Stomach smooth muscle (tissue), 2 donors: ENCODE data around the gene SLC17A9.
"Not testable (repeated sequence)": the region's sequence is repeated elsewhere in the genome, so short reads cannot be mapped to it uniquely, and the experiment has no call there.

Source experiments
- H3K27ac ChIP-seq: one replicate; pipeline ENCODE4 v1.7.0; 2013; ENCODE audit warnings: mild to moderate bottlenecking, low read length, inconsistent platforms
- H3K27me3 ChIP-seq, 2 donors: one replicate each; pipeline ENCODE4 v1.7.0; 2013; ENCODE audit warnings: low read length in 2 of 2; ENCODE audit not compliant: insufficient read depth in 2 of 2, control insufficient read depth in 1 of 2
- H3K36me3 ChIP-seq, 2 donors: one replicate each; pipeline ENCODE4 v1.7.0; 2013; ENCODE audit warnings: low read length in 2 of 2; ENCODE audit not compliant: control insufficient read depth in 2 of 2, insufficient read depth in 2 of 2
- H3K4me1 ChIP-seq: one replicate; pipeline ENCODE4 v1.7.0; 2013; ENCODE audit warnings: low read length; ENCODE audit not compliant: control insufficient read depth, insufficient read depth
- H3K4me3 ChIP-seq, 2 donors: one replicate each; pipeline ENCODE4 v1.7.0; 2013; ENCODE audit warnings: low read length in 2 of 2
- H3K9ac ChIP-seq, 2 donors: one replicate each; pipeline ENCODE4 v1.7.0; 2013; ENCODE audit warnings: low read length in 2 of 2, mild to moderate bottlenecking in 1 of 2
- H3K9me3 ChIP-seq, 2 donors: one replicate each; pipeline ENCODE4 v1.7.0; 2013; ENCODE audit warnings: low read length in 2 of 2; ENCODE audit not compliant: control insufficient read depth in 2 of 2
- donor health status: healthy.
- donor health status: Pancreatic carcinoma.

SLC17A9 gene

DNA sequence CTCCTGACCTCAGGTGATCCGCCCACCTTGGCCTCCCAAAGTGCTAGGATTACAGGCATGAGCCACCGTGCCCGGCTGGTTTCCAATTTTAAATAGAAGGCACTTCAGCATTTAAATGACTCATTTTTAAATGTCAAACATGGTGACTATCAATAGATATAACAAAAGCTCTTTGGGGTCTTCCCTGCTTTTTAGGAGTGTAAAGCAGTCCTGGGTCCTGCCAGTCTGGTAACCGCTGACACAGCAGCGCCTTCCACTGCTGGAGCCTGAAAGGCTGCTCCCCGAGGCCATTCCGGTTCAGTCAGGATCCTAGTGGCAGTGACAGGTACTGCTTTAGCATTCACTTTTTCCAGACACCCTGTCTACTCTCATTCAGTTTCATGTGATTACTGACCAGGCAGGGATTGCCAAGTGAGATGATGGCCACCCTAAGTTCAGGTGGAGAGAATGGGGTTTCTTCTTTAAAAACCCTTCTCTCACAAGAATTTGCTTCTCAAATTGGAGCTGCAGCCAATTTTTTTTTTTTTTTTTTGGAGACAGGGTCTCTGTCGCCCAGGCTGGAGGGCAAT, 31.3 kb upstream of the SLC17A9 start:
- peak overlapping the region in 1 of 2 donors; percentile 22 for H3K4me3 ChIP-seq
- H3K36me3 ChIP-seq = no peaks in the 10 kb centered on the region
- peaks cover 68% of the 10 kb centered on the region for H3K4me1 ChIP-seq
- no peaks in the 10 kb centered on the region for H3K9me3 ChIP-seq
- H3K9ac ChIP-seq = no peak overlapping the region
- no peaks in the 10 kb centered on the region for H3K27me3 ChIP-seq
- H3K27ac ChIP-seq = no peak overlapping the region

DNA sequence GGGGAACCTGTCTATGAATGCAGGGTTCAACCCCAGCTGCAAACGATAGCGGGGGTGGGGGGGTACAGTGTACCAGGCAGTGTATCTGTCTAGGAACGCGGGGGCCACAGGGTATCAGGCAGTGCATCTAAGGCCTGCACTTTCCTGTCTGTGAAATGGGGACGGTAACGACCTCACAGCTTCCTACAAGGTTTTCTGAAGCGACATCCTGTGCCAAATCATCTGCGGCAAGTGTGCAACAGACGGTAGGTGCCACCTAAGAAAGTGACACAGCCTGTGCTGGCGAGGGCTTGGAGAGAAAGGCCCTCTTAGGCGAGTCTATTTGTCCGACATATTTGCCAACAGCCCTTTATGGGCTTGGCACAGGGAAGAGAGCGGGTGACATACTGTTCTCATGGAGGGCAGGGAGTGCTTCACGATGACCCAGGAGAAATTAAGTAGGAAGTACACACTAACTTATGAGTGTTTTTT, 30.0 kb upstream of the SLC17A9 start:
- Histone ChIP-seq H3K27ac (peak overlapping the region; percentile 6), H3K9me3 (no peaks in the 10 kb centered on the region), H3K4me1 (peaks cover 65% of the 10 kb centered on the region), H3K4me3 (no peak overlapping the region), H3K9ac (no peak overlapping the region), H3K27me3 (no peaks in the 10 kb centered on the region), H3K36me3 (no peaks in the 10 kb centered on the region)

DNA sequence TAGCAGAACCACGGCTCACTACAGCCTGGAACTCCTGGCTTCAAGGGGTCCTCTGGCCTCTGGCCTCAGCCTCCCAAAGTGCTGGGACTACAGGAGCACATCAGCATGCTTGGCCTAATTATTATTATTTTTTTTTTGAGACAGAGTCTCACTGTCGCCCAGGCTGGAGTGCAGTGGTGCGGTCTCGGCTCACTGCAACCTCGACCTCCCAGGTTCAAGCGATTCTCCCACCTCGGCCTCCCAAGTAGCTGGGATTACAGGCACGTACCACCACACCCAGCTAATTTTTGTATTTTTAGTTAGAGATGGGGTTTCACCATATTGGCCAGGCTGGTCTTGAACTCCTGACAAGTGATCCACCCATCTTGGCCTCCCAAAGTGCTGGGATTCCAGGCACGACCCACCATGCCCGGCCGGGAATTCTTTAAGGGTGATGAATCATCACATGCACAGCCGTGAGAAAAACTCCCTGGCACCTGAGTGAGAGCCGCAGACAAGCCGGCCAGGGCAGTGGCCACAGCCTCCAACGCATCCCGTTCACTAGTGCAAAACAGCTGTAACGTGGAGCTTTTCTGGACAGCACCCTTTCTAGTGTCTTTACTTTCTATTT, 29.3 kb upstream of the SLC17A9 start:
- Histone ChIP-seq H3K4me1 (peaks cover 63% of the 10 kb centered on the region), H3K4me3 (peak overlapping the region in 1 of 2 donors; percentile 29), H3K27ac (peak overlapping the region; percentile 6)
- not testable (repeated sequence) for H3K9ac ChIP-seq, H3K27me3 ChIP-seq, H3K36me3 ChIP-seq, H3K9me3 ChIP-seq

DNA sequence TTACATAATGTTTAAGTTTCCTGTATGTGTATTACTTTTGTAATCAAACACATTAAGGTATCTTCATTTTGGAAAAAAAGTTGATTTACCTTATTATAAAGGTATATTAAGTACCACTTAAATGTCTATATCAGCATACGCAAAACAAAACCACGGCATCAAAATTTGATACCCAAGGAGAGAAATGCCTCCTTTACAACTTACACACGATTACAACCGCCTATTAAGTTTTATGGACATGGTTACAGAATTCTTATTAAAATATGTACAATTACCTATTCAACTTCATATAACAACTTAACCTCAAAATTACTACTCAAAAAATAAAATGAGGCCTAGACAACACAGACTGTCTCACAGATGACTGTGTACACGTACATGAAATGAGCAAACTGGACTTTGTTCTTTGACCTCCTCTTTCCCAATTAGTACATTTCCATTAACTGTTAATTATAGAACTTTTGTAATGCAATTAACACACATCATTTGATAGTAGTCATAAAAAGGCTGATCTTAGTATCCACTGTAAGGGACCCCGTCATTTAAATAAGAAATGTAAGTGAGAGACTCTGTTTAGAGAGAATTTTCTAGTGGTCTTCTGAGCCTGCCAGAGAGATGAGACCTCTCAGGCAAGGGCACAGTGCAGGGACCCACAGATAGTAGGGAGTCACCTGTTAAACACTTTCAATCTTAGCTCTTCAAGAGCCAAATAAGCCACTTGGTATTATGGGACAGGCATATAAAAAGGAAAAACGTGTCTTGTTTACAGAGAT, 28.7 kb upstream of the SLC17A9 start:
- H3K36me3 ChIP-seq = no peaks in the 10 kb centered on the region
- peak overlapping the region in 1 of 2 donors; percentile 95 for H3K9ac ChIP-seq
- H3K9me3 ChIP-seq = no peaks in the 10 kb centered on the region
- peaks cover 62% of the 10 kb centered on the region for H3K4me1 ChIP-seq
- no peak overlapping the region for H3K27ac ChIP-seq
- peak overlapping the region; percentile 56 to 93 for H3K4me3 ChIP-seq
- no peaks in the 10 kb centered on the region for H3K27me3 ChIP-seq

DNA sequence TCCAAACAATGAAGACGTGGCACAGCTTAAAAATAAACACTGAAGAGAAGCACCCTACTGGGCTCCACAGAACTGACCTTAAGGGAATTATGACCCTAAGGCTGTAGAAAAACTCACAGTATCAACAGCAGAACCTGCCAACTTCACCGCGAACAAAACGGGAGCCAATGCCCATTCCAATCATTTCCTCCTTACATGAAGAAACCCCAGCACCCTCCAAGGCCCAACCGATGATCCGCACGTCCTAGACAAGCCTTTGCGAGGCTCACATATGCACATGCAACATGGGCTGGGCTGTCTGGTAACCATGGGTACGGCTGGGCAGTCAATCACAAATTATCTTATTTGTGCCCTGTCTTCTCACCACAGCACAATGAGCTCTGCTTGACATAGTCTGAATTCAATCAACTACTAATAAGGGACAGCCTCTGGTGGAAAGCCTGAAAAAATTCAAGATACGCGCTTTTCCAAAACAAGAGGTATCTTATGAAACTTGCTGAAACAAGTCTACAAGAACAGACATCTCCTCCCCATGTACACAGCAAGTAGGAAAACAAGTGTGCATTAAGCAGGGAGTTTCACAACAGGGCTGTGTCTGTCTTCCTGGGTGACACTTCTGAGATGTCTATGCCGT, 27.9 kb upstream of the SLC17A9 start:
- no peaks in the 10 kb centered on the region for H3K9me3 ChIP-seq
- no peaks in the 10 kb centered on the region for H3K36me3 ChIP-seq
- H3K4me3 ChIP-seq = peak overlapping the region; percentile 56 to 93
- peak overlapping the region; percentile 95 for H3K9ac ChIP-seq
- peak overlapping the region; percentile 89 for H3K27ac ChIP-seq
- no peaks in the 10 kb centered on the region for H3K27me3 ChIP-seq
- H3K4me1 ChIP-seq = peaks cover 61% of the 10 kb centered on the region

DNA sequence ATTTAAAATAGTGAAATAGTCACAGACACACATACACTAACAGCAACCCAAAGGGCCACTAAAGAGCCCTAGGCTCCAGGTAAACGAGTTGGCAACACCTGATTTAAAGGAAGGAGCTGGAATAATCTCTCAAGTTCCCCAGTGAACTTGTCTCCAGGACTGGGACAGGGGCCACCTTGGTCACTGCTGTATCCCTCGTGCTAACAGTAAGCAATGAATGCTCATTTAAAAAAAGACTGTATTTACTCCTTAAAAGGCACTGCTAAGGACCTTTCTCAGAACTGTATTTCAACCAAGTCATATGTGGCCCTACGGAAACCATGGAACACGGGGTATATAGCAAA, 27.5 kb upstream of the SLC17A9 start:
- Histone ChIP-seq H3K36me3 (no peaks in the 10 kb centered on the region), H3K9me3 (no peaks in the 10 kb centered on the region), H3K4me1 (peaks cover 59% of the 10 kb centered on the region), H3K9ac (peak overlapping the region; percentile 95), H3K27me3 (no peaks in the 10 kb centered on the region), H3K27ac (peak overlapping the region; percentile 89), H3K4me3 (peak overlapping the region; percentile 56 to 93)

DNA sequence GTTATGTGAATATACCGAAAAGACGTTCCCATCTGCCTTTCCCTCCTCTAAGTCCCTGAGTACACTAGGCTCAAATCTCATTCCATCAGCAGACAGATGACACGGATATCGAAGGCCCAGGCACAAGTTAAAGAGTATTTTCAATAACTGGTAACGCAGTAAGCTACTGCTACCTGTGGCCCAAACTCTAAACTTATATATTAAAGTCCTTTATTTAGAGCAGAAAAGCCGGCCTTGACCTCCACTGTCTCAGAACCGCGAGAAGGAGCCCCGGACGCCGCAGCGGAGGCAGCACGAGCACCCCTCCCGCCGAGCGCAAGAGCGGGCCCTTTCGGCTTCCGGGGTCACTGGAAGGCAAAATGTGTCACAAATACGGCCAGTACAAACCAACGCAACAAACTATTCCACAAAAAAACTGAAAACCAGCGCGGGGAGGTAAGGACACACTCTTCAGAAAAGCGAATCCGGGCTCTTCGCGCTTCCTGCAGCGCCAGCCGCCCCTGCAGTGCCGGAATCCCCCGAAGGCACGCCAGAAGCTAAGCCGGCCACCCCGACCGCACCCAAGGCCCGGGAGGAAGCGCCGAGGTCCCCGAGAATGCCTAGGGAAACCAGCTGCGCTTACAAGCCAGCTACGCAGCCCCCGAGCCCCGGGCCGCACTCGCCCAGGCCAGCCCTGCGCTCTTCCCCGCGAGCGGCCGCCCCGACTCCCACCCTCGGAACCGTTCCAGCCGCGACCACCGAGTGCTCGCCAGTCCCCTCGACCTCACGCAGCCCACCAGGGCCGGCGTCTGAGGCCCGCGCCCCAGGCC, 26.9 kb upstream of the SLC17A9 start:
- no peaks in the 10 kb centered on the region for H3K9me3 ChIP-seq
- H3K4me1 ChIP-seq = peaks cover 53% of the 10 kb centered on the region
- H3K4me3 ChIP-seq = peak overlapping the region; percentile 56 to 93
- H3K9ac ChIP-seq = peak overlapping the region; percentile 95
- no peaks in the 10 kb centered on the region for H3K36me3 ChIP-seq
- H3K27me3 ChIP-seq = no peaks in the 10 kb centered on the region
- peak overlapping the region; percentile 89 for H3K27ac ChIP-seq

DNA sequence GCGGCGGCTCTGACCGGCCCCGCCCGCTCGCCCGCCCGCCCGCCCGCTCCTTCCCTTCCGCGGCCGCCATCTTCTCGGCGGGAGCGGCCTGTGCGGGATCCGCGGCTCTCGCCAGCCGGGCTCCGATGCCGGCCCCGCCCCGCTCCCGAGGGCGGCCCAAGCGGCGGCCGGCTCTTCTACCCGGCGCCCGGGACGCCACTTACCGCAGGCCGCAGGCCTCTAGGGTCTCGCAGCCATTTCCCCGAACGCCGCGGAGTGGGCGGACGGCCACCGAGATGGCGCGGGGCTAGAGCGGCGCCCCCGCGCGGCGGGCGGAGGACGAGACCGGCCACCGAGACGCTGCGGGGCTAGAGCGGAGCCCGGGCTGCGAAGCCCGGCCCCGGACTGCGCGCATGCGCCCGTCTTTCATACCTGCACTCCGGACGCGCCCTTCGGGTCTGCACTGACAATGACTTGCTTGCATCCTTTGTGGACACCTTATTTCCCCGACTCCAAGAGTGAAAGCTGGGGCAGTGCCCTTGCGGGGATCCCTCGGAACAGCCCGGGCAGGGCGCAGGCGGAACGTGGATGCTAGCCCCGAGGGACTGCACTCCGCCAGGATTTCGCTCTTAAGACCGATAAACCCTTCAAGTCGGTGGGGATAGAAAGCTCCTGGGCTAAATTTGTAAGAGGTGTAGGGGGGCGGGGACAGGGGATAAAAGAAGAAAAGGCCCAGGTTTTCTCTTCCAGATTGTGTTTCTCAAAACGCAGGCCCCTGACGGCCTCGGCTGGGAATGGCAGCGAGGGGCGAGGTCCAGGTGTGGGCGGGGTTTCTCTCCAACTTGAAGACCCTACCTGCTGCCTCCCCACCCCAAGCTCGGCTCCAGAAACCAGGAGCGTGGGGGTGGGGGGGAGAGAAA, 26.0 kb upstream of the SLC17A9 start, which contains the start of gene DIDO1:
DIDO1 (minus strand) TSS at position 277 of the 899 bp plus-strand sequence.
- no peaks in the 10 kb centered on the region for H3K9me3 ChIP-seq
- peaks cover 49% of the 10 kb centered on the region for H3K4me1 ChIP-seq
- H3K27me3 ChIP-seq = no peaks in the 10 kb centered on the region
- peak within 1 kb of the TSS; percentile 95 for H3K9ac ChIP-seq
- H3K36me3 ChIP-seq = no peaks in the 10 kb centered on the region
- H3K27ac ChIP-seq = peak within 1 kb of the TSS; percentile 89
- H3K4me3 ChIP-seq = peak within 1 kb of the TSS; percentile 92 to 93

DNA sequence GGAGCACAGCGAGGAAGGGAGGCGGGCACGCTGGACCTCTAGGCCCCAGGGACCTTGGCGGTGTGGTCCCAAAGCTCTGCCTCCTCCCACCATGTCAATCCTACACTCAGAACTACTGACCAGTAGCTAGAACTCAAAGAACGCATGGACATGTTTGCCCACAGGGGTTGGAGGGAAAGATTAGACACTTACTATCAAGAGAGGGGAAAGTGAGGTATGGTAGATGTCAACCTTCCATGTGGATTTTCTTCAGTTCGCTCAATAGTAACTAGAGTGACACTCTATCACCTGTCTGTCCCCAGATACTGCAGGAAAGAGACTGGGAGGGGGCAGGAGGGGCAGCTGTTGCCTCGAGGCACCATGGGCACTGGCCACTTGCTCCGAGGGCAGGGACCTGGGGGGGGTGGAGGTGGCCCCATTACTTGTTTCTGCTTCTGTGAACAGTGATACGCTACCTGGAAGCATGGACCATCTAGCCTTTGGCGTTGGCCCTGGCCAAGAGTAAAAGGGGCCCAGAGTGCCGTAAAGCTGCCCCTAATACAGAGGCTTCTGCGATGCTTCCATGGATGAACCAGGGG, 25.3 kb upstream of the SLC17A9 start:
- H3K9me3 ChIP-seq = no peaks in the 10 kb centered on the region
- peak overlapping the region; percentile 92 to 93 for H3K4me3 ChIP-seq
- H3K27ac ChIP-seq = no peak overlapping the region
- H3K36me3 ChIP-seq = no peaks in the 10 kb centered on the region
- H3K9ac ChIP-seq = peak overlapping the region; percentile 74 to 95
- peaks cover 46% of the 10 kb centered on the region for H3K4me1 ChIP-seq
- H3K27me3 ChIP-seq = no peaks in the 10 kb centered on the region
